Thymus (tissue), 11 donors: ENCODE measurements around the gene PTPN3. TPM values are rescaled to one million over a fixed set of nuclear protein-coding genes. Genes with fewer than 3 reads are reported as not detected.
A peak's percentile ranks its signal among the peaks of the same experiment; 100 is the strongest.

Experiments
- DNase-seq, 9 donors: peaks; one replicate each; pipeline ENCODE4 v3.0.0-alpha.2; 2013; ENCODE audit warnings: low spot score in 9 of 9, low read depth in 6 of 9, missing footprints in 1 of 9
- H3K27ac ChIP-seq, 2 donors: one replicate each; pipeline ENCODE4 v1.5.1; 2013; ENCODE audit warnings: control low read depth in 1 of 2, low read depth in 1 of 2, low read length in 1 of 2, mild to moderate bottlenecking in 1 of 2, moderate library complexity in 1 of 2
- H3K27me3 ChIP-seq, 2 donors: one replicate each; pipeline ENCODE4 v1.5.1; 2013; ENCODE audit warnings: low read length in 1 of 2; ENCODE audit not compliant: control insufficient read depth in 2 of 2, insufficient read depth in 1 of 2
- H3K36me3 ChIP-seq, 2 donors: one replicate each; pipeline ENCODE4 v1.5.1; 2013; ENCODE audit warnings: low read length in 1 of 2, mild to moderate bottlenecking in 1 of 2, moderate library complexity in 1 of 2; ENCODE audit not compliant: control insufficient read depth in 2 of 2, insufficient read depth in 2 of 2
- H3K4me1 ChIP-seq, 2 donors: one replicate each; pipeline ENCODE4 v1.5.1; 2013; ENCODE audit warnings: low read length in 2 of 2; ENCODE audit not compliant: control insufficient read depth in 2 of 2, insufficient read depth in 2 of 2
- H3K4me3 ChIP-seq, 2 donors: one replicate each; pipeline ENCODE4 v1.5.1; 2013; ENCODE audit warnings: low read length in 2 of 2, control low read depth in 1 of 2, mild to moderate bottlenecking in 1 of 2
- H3K9me3 ChIP-seq, 2 donors: one replicate each; pipeline ENCODE4 v1.5.1; 2013; ENCODE audit warnings: low read length in 1 of 2, mild to moderate bottlenecking in 1 of 2; ENCODE audit not compliant: control insufficient read depth in 2 of 2, insufficient read depth in 1 of 2
- WGBS: extraction: QIAGEN DNeasy Blood & Tissue Kit; methylation state at CpG from one replicate; pipeline ENCODE4 v1.1.7; 2013; 5-methylcytosine and 5-hydroxymethylcytosine counted together
- polyA plus RNA-seq: library from polyadenylated mRNA; stranded (reverse); fragments of 200-250 nt; gene quantifications from one replicate; pipeline ENCODE4 v1.2.3, GENCODE V29; 2013
- total RNA-seq: library from RNA; stranded (reverse); fragments of 120-200 nt; gene quantifications from one replicate; pipeline ENCODE4 v1.2.4, GENCODE V29; 2013
- donor health status: healthy.

PTPN3 gene
- total and polyA plus RNA-seq, 2 donors, result 2.8 to 9.5 TPM

DNA sequence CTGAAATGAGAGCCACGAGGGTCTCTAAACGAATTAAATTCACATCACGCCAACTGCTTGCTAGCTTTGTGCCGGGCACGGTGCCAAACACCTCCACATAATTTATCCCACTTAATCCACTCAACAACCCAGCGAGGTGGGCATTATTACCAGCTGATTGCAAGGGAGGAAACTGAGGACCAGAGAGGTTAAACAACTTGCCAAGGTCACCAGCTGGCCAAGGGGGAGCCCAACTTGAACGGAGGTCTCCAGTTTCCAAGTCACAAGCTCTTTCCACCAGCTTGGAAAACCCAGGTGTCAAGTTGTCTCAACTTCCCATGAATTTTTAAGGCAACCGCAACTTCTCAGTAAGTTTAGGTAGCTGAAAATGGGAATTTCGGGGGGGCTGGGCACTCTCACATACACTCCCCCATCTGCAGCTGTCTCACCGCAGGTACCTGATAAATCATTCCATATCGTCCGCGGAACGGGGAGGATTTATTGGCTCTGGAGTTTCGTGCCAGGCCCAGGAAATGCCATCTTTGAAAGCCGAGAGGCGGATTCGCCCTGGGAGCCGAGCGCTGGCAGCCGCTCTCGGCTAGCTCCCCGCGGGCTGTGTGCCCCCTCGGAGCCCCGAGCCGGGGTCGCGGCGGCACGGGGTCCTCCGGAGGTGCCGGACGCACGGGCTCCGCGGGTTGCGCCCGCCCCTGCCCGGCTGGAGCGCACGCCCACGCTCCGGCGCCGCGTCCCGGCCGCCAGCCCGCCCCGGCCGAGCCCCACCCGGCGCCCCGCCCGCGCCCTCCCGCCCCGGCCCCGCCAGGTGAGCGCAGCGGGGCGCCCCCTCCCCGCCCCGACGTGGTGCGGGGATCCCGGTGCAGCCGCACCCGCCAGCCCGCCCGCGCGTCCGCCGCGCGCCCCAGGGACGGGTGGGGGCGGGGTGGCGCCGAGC lies 617 bp downstream of the PTPN3 start:
- 8% methylated on average over 82 of the region's 82 CpGs for whole genome bisulfite sequencing
- H3K27me3 ChIP-seq, result peaks cover 48 to 81% of the 10 kb centered on the region in 2 donors

GRCh38 chr9:109496841-109497225 lies 1.3 kb downstream of the PTPN3 start:
- Histone ChIP-seq H3K36me3 (no peaks in the 10 kb centered on the region), H3K4me3 (no peak overlapping the region), H3K4me1 (peaks cover 0 to 2% of the 10 kb centered on the region in 2 donors), H3K27me3 (peaks cover 48 to 78% of the 10 kb centered on the region in 2 donors), H3K27ac (no peak overlapping the region), H3K9me3 (no peaks in the 10 kb centered on the region)
- 86% methylated on average over 4 of the region's 4 CpGs for WGBS
- DNase-seq, result no peak

More for the DNA sequence above, 617 bp downstream of the PTPN3 start:
- peaks cover 0 to 2% of the 10 kb centered on the region in 2 donors for H3K4me1 ChIP-seq
- H3K36me3 ChIP-seq, result no peaks in the 10 kb centered on the region
- H3K4me3 ChIP-seq, result peak overlapping the region in 1 of 2 donors; percentile 37
- no peaks in the 10 kb centered on the region for H3K9me3 ChIP-seq
- DNase-seq, result no peak
- no peak overlapping the region for H3K27ac ChIP-seq

GRCh38 chr9:109496218-109496617 lies 1.9 kb downstream of the PTPN3 start:
- Histone ChIP-seq H3K27ac (no peak overlapping the region), H3K36me3 (no peaks in the 10 kb centered on the region), H3K4me1 (peaks cover 0 to 2% of the 10 kb centered on the region in 2 donors), H3K9me3 (no peaks in the 10 kb centered on the region), H3K27me3 (peaks cover 48 to 74% of the 10 kb centered on the region in 2 donors), H3K4me3 (no peak overlapping the region)
- DNase-seq, result no peak
- 95% methylated on average over 3 of the region's 3 CpGs for WGBS

DNA sequence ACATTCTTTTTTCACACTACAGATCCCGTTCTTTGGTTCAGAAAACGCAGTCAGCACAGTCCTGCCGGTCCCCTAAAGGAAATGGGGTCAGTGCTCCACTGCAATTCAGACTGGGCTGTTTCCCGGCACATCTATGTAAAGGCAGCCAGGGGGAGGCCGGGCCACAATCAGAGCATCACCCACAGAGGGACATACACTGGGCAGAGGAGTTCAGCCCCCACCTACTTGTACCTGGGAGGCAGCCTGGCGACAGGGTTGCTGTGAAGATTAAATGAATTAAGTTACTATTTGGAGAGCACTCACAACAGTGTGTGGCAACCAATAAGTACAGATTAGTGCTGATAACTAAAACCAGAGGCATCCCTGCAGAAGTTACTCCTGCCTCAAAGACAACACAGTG lies 4.5 kb downstream of the PTPN3 start:
- H3K4me1 ChIP-seq, result no peaks in the 10 kb centered on the region
- H3K4me3 ChIP-seq, result no peak overlapping the region
- DNase-seq, result no peak
- H3K27me3 ChIP-seq, result peaks cover 27 to 52% of the 10 kb centered on the region in 2 donors
- H3K9me3 ChIP-seq, result no peaks in the 10 kb centered on the region
- no peaks in the 10 kb centered on the region for H3K36me3 ChIP-seq
- 57% methylated on average over 6 of the region's 6 CpGs for WGBS
- H3K27ac ChIP-seq, result no peak overlapping the region

- 77% methylated on average over 2 of the region's 2 CpGs for WGBS
- Histone ChIP-seq H3K4me3 (no peak overlapping the region), H3K9me3 (no peaks in the 10 kb centered on the region), H3K36me3 (no peaks in the 10 kb centered on the region), H3K4me1 (no peaks in the 10 kb centered on the region), H3K27me3 (peaks cover 6 to 41% of the 10 kb centered on the region in 2 donors), H3K27ac (no peak overlapping the region)
- no peak for DNase-seq
Observed at GRCh38 chr9:109491590-109491989, 6.5 kb downstream of the PTPN3 start.

DNA sequence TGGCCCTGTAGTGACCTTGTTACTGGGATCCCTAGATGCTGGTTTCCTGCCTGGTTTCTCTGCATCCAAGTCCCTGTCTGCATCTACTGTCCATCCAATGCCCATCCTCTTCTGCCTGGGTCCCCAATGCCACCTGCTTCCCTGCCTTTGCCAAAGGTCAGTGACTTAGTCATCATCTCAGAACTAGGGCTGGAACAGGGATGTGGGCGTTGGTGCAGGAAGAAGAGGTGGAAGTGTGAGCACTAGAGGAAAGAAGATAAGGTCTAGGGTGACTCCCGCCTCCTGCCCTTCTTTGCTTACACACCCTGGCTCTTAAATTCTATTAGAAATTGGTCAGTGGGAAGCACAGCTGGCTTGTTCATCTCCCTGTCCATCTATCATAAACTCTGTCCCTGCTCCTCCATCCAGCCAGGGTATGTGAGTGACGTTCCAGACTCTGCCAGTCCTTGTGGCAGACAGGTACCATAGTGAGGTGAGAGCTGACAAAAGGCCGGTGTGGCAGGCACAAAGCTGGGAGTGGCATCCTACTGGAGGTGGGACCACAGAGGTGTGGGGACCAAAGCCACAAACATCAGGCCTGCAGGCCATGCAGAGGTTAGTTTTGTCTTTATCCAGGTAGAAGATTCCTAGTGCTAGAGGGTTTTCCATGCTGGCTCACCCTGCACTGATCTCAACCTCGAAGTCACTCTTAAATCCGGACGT lies 9.2 kb downstream of the PTPN3 start:
- DNase-seq, result no peak
- Histone ChIP-seq H3K9me3 (no peaks in the 10 kb centered on the region), H3K27me3 (peaks cover 0 to 15% of the 10 kb centered on the region in 2 donors), H3K36me3 (no peaks in the 10 kb centered on the region), H3K4me1 (no peaks in the 10 kb centered on the region), H3K4me3 (no peak overlapping the region), H3K27ac (no peak overlapping the region)
- 54% methylated on average over 7 of the region's 7 CpGs for WGBS

DNA sequence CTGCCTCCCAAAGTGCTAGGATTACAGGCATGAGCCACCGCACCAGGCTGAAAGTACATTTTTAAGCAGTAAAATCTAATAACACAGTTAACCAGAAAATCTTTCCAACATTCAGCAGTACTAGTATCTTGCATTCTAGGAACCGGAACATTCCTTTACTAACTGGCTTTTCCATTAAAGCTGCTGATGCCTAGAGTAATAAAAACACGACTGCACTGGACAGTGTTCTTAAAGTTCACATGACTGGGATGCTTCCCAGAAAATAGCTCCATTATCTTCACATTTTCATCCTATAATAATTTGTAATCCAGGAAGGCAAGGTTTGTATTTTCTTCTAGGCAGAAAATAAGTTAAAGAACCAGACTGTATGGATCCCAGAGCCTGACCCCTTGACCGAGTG lies 9.8 kb downstream of the PTPN3 start:
- WGBS, result 87% methylated on average over 4 of the region's 4 CpGs
- Histone ChIP-seq H3K4me1 (no peaks in the 10 kb centered on the region), H3K36me3 (no peaks in the 10 kb centered on the region), H3K9me3 (no peaks in the 10 kb centered on the region), H3K4me3 (no peak overlapping the region), H3K27me3 (peaks cover 0 to 11% of the 10 kb centered on the region in 2 donors), H3K27ac (no peak overlapping the region)
- no peak for DNase-seq

DNA sequence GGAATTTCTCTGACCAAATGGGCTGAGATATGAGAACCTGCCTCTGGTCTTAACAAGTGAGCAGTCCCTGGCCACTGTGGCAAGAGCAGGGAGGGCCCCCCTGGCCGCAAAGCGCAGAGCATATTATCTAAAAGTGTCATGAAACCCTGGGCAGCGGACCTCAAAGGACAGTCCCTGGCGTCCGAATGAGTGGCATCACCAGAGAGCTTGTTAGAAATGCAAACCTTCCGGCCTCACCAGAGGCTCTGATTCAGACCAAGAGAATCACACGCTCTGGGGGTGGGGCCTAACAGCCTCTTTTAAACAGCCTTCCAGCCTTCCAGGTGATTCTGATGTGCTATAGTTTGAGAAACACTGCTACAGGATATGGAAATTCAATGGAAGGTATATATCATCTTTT lies 10.9 kb downstream of the PTPN3 start:
- no peak overlapping the region for H3K27ac ChIP-seq
- no peak overlapping the region for H3K4me3 ChIP-seq
- H3K27me3 ChIP-seq, result peaks cover 0 to 11% of the 10 kb centered on the region in 2 donors
- H3K4me1 ChIP-seq, result no peaks in the 10 kb centered on the region
- no peaks in the 10 kb centered on the region for H3K36me3 ChIP-seq
- no peaks in the 10 kb centered on the region for H3K9me3 ChIP-seq
- WGBS, result 52% methylated on average over 7 of the region's 7 CpGs
- no peak for DNase-seq
